Measurements from ENCODE around the gene PPM1H.

PPM1H gene

GRCh38 chr12:62653740-62654139, 281.2 kb downstream of the PPM1H start:
- H3K4me1 ChIP-seq (ENCODE audit: insufficient read depth, low read length) = peaks cover 59% of the 10 kb centered on the region
- H3K9ac ChIP-seq (ENCODE audit: low read depth, low read length) = no peak overlapping the region
- H3K36me3 ChIP-seq (ENCODE audit: insufficient read depth, low read length) = no peaks in the 10 kb centered on the region

GRCh38 chr12:62653304-62653703, 281.6 kb downstream of the PPM1H start:
- no peak overlapping the region for H3K9ac ChIP-seq (ENCODE audit: low read depth, low read length)
- peaks cover 55% of the 10 kb centered on the region for H3K4me1 ChIP-seq (ENCODE audit: insufficient read depth, low read length)
- H3K9me3 ChIP-seq (ENCODE audit: control insufficient read depth, insufficient read depth, low read length) = no peaks in the 10 kb centered on the region; the same call in 1 of the 2 replicates
- H3K36me3 ChIP-seq (ENCODE audit: insufficient read depth, low read length) = no peaks in the 10 kb centered on the region

More at GRCh38 chr12:62653740-62654139, 281.2 kb downstream of the PPM1H start:
- H3K9me3 ChIP-seq (ENCODE audit: control insufficient read depth, insufficient read depth, low read length) = no peaks in the 10 kb centered on the region; the same call in 1 of the 2 replicates

GRCh38 chr12:62651138-62651537, 283.8 kb downstream of the PPM1H start:
- H3K36me3 ChIP-seq (ENCODE audit: insufficient read depth, low read length) = no peaks in the 10 kb centered on the region
- peaks cover 37% of the 10 kb centered on the region for H3K4me1 ChIP-seq (ENCODE audit: insufficient read depth, low read length)
- H3K9ac ChIP-seq (ENCODE audit: low read depth, low read length) = no peak overlapping the region
- H3K9me3 ChIP-seq (ENCODE audit: control insufficient read depth, insufficient read depth, low read length) = no peaks in the 10 kb centered on the region; the same call in 1 of the 2 replicates

- Histone ChIP-seq H3K9me3 (ENCODE audit: control insufficient read depth, insufficient read depth, low read length) (no peaks in the 10 kb centered on the region), H3K9ac (ENCODE audit: low read depth, low read length) (no peak overlapping the region), H3K4me1 (ENCODE audit: insufficient read depth, low read length) (peaks cover 21% of the 10 kb centered on the region), H3K36me3 (ENCODE audit: insufficient read depth, low read length) (no peaks in the 10 kb centered on the region)
Observed at GRCh38 chr12:62649412-62650138, 285.4 kb downstream of the PPM1H start.

- H3K36me3 ChIP-seq (ENCODE audit: insufficient read depth, low read length) = no peaks in the 10 kb centered on the region
- H3K4me1 ChIP-seq (ENCODE audit: insufficient read depth, low read length) = peaks cover under 1% of the 10 kb centered on the region; the same call in 1 of the 2 replicates
- no peak overlapping the region for H3K9ac ChIP-seq (ENCODE audit: low read depth, low read length)
- no peaks in the 10 kb centered on the region for H3K9me3 ChIP-seq (ENCODE audit: control insufficient read depth, insufficient read depth, low read length)
Observed at GRCh38 chr12:62647586-62647985, 287.4 kb downstream of the PPM1H start.

- H3K36me3 ChIP-seq (ENCODE audit: insufficient read depth, low read length) = no peaks in the 10 kb centered on the region
- peaks cover under 1% of the 10 kb centered on the region for H3K4me1 ChIP-seq (ENCODE audit: insufficient read depth, low read length)
- H3K9ac ChIP-seq (ENCODE audit: low read depth, low read length) = no peak overlapping the region
- H3K9me3 ChIP-seq (ENCODE audit: control insufficient read depth, insufficient read depth, low read length) = no peaks in the 10 kb centered on the region
Observed at GRCh38 chr12:62646566-62646965, 288.4 kb downstream of the PPM1H start.

- Histone ChIP-seq H3K36me3 (ENCODE audit: insufficient read depth, low read length) (no peaks in the 10 kb centered on the region), H3K9me3 (ENCODE audit: control insufficient read depth, insufficient read depth, low read length) (no peaks in the 10 kb centered on the region)
Observed at GRCh38 chr12:62643486-62643885, 291.5 kb downstream of the PPM1H start.

GRCh38 chr12:62642486-62642885, 292.5 kb downstream of the PPM1H start:
- Histone ChIP-seq H3K9me3 (ENCODE audit: control insufficient read depth, insufficient read depth, low read length) (no peaks in the 10 kb centered on the region), H3K4me1 (ENCODE audit: insufficient read depth, low read length) (peaks cover 11% of the 10 kb centered on the region)

More at GRCh38 chr12:62643486-62643885, 291.5 kb downstream of the PPM1H start:
- peaks cover 11% of the 10 kb centered on the region for H3K4me1 ChIP-seq (ENCODE audit: insufficient read depth, low read length)
- no peak overlapping the region for H3K9ac ChIP-seq (ENCODE audit: low read depth, low read length)

DNA sequence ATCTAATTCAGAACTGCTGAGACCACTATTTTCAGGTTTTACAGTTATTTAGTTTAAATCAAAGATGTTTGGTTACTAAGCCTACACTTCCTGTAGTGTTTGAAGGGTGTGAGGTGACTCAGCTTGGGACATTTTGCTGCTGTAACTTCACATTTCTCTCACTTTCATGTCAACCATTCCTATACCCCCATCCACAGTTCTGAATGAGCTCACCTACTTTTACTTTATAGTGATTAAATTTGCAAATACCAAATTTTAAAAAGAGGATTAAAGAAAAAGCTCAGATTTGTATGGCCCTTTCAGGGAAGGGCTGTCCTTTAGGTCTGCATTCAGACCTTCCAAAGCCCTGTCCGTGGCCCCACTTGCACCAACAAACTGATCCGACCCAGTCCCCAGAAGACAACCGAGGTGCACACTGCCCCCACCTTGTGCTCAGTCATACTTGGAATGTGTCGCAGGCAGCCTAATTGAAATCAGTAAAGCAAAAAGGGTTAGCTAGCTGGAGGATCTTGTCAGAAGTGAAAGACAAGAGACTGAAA, 294.0 kb downstream of the PPM1H start:
- H3K9ac ChIP-seq (ENCODE audit: low read depth, low read length) = no peak overlapping the region
- peaks cover 11% of the 10 kb centered on the region for H3K4me1 ChIP-seq (ENCODE audit: insufficient read depth, low read length)
- no peaks in the 10 kb centered on the region for H3K9me3 ChIP-seq (ENCODE audit: control insufficient read depth, insufficient read depth, low read length)
- no peaks in the 10 kb centered on the region for H3K36me3 ChIP-seq (ENCODE audit: insufficient read depth, low read length)

More at GRCh38 chr12:62642486-62642885, 292.5 kb downstream of the PPM1H start:
- no peaks in the 10 kb centered on the region for H3K36me3 ChIP-seq (ENCODE audit: insufficient read depth, low read length)
- H3K9ac ChIP-seq (ENCODE audit: low read depth, low read length) = no peak overlapping the region

DNA sequence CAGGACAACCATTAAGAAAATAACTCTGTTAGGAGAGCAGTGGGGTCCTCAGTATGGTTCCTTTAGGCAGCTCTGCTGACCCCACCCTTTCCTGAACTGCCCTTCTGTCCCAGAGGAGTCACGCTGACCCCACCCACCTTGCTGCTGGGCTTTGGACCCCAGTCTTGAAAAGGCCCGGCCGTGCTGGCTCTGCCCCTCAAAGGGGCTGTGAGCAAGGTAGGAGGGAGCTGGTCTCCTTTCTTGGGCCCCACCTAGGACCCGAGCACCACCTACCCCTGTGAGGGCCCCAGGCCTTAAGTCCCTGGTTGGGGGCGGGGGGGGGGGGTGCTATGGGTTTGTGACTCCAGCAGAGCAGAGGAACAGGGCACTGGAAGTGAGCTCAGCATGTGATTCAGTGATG, 297.3 kb downstream of the PPM1H start:
- no peaks in the 10 kb centered on the region for H3K9me3 ChIP-seq (ENCODE audit: control insufficient read depth, insufficient read depth, low read length)
- H3K9ac ChIP-seq (ENCODE audit: low read depth, low read length) = no peak overlapping the region
- H3K4me1 ChIP-seq (ENCODE audit: insufficient read depth, low read length) = peaks cover 11% of the 10 kb centered on the region
- no peaks in the 10 kb centered on the region for H3K36me3 ChIP-seq (ENCODE audit: insufficient read depth, low read length)

GRCh38 chr12:62635649-62636048, 299.3 kb downstream of the PPM1H start:
- Histone ChIP-seq H3K4me1 (ENCODE audit: insufficient read depth, low read length) (peaks cover 8% of the 10 kb centered on the region; the same call in 1 of the 2 replicates), H3K36me3 (ENCODE audit: insufficient read depth, low read length) (no peaks in the 10 kb centered on the region), H3K9ac (ENCODE audit: low read depth, low read length) (no peak overlapping the region), H3K9me3 (ENCODE audit: control insufficient read depth, insufficient read depth, low read length) (no peaks in the 10 kb centered on the region)

- Histone ChIP-seq H3K4me1 (ENCODE audit: insufficient read depth, low read length) (peaks cover 20% of the 10 kb centered on the region), H3K36me3 (ENCODE audit: insufficient read depth, low read length) (no peaks in the 10 kb centered on the region), H3K9me3 (ENCODE audit: control insufficient read depth, insufficient read depth, low read length) (no peaks in the 10 kb centered on the region), H3K9ac (ENCODE audit: low read depth, low read length) (peak overlapping the region; percentile 60; the same call in 1 of the 2 replicates)
Observed at GRCh38 chr12:62632411-62632918, 302.5 kb downstream of the PPM1H start.

DNA sequence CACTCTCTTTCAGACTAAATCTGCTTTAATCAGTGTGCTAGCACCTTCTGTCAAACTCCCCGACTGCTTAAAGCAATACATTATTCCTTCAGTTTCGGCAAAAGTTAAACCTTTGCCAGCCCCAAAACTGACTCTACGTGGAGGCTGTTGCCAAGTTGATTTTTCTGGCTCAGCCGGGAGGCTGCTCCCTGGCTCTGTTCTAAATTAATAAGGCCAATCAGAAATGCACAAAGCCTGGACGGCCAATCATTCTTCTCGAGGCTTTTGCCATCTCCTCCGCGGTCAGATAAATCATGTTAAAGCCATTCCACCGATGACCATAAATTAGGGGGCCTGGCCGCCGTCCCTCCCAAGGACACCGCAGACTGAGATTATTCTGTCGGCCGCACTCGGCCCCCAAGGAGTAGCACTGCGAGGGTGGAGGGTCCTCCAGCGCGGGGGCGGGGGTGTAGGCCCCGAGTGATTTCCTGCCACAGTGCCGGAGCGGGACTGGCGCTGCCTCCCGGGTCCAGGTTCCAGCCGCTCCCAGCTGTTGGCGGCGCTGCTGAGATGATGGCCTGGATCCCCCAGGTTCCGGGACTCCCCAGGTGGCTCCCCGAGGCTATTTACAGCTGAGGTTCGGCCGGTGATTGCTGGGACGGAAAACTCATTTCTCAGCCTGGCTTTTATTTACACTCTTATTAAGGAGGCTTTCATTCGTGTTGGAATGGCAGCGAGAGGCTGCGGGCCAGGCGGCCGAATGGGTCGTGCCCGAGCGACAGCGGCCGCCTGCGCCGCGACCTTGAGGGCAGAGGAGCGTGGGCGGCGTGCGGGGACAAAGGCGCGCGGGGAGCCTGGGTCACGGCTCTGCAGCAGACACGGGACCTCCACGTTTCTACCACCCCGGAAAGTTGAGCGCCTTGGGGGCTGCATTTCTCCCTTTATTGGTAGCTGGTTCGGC, 303.2 kb downstream of the PPM1H start:
- H3K9me3 ChIP-seq (ENCODE audit: control insufficient read depth, insufficient read depth, low read length) = no peaks in the 10 kb centered on the region
- peak overlapping the region; percentile 60; the same call in 1 of the 2 replicates for H3K9ac ChIP-seq (ENCODE audit: low read depth, low read length)
- H3K36me3 ChIP-seq (ENCODE audit: insufficient read depth, low read length) = no peaks in the 10 kb centered on the region
- H3K4me1 ChIP-seq (ENCODE audit: insufficient read depth, low read length) = peaks cover 20% of the 10 kb centered on the region
